Chondrocyte (in vitro differentiated cells): ENCODE results near the gene ASCL2. TPM values are rescaled to one million over a fixed set of nuclear protein-coding genes. Genes with fewer than 3 reads are reported as not detected.

ENCODE experiments used
- DNase-seq: peaks from one replicate; pipeline ENCODE4 v3.0.0; 2021; ENCODE audit warnings: mixed read lengths, low spot score
- H3K27ac Mint-ChIP-seq: one replicate; pipeline ENCODE4 v1.8.0; 2021; ENCODE audit warnings: mild to moderate bottlenecking, moderate library complexity, mixed read lengths; ENCODE audit not compliant: unreplicated experiment
- H3K27me3 Mint-ChIP-seq: 2 replicates; pipeline ENCODE4 v1.8.0; 2021; ENCODE audit warnings: low read depth, mixed read lengths
- H3K36me3 Mint-ChIP-seq: 2 replicates; pipeline ENCODE4 v1.8.0; 2021; ENCODE audit warnings: low read depth, mixed read lengths
- H3K4me1 Mint-ChIP-seq: 2 replicates; pipeline ENCODE4 v1.8.0; 2021; ENCODE audit warnings: low read depth, mild to moderate bottlenecking, mixed read lengths
- H3K4me3 Mint-ChIP-seq: one replicate; pipeline ENCODE4 v1.8.0; 2021; ENCODE audit warnings: mild to moderate bottlenecking, moderate library complexity, mixed read lengths; ENCODE audit not compliant: unreplicated experiment
- H3K9me3 Mint-ChIP-seq: 2 replicates; pipeline ENCODE4 v1.8.0; 2021; ENCODE audit warnings: low read depth, mixed read lengths
- CTCF ChIP-seq: fragments of 200-600 bp; sonication (generic); IDR thresholded peaks from 2 replicates; pipeline ENCODE4 v1.5.0; 2021; ENCODE audit warnings: antibody characterized with exemption, mild to moderate bottlenecking, moderate library complexity
- total RNA-seq: library from RNA; stranded (reverse); gene quantifications from 3 replicates; pipeline ENCODE4 v1.2.1, GENCODE V29; 2021

Gene ASCL2
- total RNA-seq, 1 donor from 2014 or later: not detected

DNA sequence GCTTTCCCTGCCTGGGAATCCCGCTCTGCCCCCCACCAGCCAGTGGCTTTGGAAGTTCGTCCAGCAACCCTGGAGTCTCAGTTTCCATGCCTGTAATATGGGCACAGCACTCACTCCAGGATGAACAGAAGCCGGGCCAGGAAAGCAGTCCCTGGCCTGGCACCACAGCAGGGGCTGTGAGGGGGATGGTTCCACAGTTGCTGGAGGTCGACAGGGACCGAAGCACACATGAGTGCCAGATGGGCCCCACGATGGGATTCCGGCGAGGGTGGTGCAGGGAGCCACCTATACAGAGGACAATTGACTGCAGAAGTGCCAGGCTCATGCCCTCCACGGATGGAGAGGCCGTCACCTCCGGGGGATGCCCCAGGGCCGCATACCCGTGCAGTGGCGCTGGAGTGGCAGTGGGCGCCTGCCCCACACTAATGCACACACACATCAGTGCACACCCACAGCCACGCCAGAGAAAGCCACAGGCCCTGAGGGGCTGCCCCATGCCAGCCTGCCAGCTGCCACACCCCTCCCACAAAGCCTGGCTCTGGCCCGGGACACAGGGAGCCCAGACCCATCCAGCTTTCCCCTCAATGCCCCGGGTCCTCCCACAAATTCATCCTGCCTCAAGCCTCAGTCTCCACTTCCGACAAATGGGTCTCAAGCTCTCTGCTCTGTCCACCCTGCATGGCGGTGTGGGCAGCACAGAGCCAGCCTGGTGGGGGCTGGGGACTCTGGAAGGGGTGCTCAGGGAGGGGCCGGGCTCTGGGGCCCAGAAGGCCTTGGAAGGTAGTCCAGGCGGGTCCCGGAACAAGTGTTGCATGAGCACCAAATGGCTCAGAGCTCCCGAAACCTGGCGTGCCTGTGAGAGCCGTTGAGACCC lies 9.7 kb downstream of the ASCL2 start:
- DNase-seq: peak; percentile 86
- no peaks in the 10 kb centered on the region for H3K36me3 Mint-ChIP-seq
- H3K9me3 Mint-ChIP-seq: no peaks in the 10 kb centered on the region
- peaks cover 25% of the 10 kb centered on the region for H3K27me3 Mint-ChIP-seq
- H3K4me1 Mint-ChIP-seq: no peaks in the 10 kb centered on the region
- no peak overlapping the region for H3K4me3 Mint-ChIP-seq
- H3K27ac Mint-ChIP-seq: no peak overlapping the region
- no peak for TF ChIP-seq CTCF

GRCh38 chr11:2259897-2260451 lies 10.4 kb downstream of the ASCL2 start:
- Mint-ChIP-seq H3K9me3 (peaks cover 4% of the 10 kb centered on the region), H3K36me3 (no peaks in the 10 kb centered on the region), H3K4me1 (no peaks in the 10 kb centered on the region), H3K4me3 (no peak overlapping the region), H3K27me3 (peaks cover 24% of the 10 kb centered on the region), H3K27ac (no peak overlapping the region)
- no peak for DNase-seq
- TF ChIP-seq CTCF: no peak

DNA sequence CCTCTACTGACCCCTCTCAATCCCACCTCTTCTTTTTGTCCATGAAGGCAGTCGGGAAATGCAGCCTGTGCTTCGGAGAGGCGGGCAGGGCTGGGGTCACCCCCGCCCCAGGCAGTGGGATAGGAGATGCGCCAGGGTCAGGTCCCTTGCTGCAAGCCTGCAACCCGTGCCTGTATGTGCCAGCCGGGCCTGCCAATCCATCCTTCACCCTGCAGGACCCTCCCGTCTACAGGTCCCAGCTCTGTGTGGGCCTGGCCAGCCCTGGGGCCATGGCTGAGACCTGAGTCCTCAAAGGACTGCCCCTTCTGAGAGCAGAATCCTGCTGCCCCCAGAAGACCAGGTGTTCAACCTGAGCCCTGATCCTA lies 10.9 kb downstream of the ASCL2 start:
- no peak for TF ChIP-seq CTCF
- peaks cover 26% of the 10 kb centered on the region for H3K27me3 Mint-ChIP-seq
- peaks cover 7% of the 10 kb centered on the region for H3K9me3 Mint-ChIP-seq
- H3K4me3 Mint-ChIP-seq: no peak overlapping the region
- no peak overlapping the region for H3K27ac Mint-ChIP-seq
- peak; percentile 90 for DNase-seq
- no peaks in the 10 kb centered on the region for H3K36me3 Mint-ChIP-seq
- no peaks in the 10 kb centered on the region for H3K4me1 Mint-ChIP-seq

DNA sequence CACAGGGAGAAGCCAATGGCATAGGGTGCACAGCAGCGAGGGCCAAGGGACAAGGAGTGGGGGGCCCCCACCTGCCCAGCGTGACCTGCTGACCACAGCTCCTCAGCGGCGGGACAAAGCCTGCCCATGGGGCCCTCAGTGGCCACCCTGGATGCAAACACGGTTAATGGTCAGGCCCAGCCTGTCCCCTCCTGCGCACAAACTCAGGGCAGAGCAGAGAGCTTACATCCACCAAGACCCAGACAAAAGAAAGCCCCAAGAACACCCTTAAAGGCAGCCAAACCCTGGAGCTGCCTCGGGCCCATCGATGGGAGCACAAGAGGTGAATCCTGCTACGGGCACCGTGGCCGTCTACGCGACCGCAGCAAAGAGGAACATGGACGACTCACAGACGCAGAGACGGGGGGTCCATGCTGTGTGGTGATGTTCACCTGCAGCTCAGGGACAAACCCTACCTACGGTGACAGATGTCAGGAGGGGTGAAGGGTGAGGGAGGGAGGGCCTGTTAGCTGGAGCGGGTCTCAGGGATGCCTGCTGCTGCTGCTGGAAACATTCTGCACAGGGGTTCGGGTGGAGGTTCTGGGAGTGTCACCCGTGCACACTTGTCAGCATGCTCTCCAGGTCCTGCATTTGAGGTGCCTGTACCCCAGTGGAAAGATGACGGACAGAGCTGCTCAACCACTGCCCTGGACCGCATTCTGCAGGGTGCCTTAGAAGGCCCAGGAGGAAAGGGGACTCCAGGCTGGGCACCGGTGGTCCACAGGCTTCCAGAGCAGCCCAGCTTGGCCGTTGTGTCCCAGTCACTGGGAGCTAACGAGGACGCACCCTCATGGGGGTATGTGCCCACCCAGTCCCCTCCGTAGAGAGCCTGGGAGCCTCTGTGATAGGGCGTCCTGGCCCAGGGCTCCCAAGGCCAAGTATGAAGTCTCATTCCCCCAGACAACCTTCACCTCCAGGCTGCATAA lies 11.6 kb downstream of the ASCL2 start:
- Mint-ChIP-seq H3K27me3 (peaks cover 24% of the 10 kb centered on the region), H3K4me1 (no peaks in the 10 kb centered on the region), H3K36me3 (no peaks in the 10 kb centered on the region), H3K27ac (no peak overlapping the region), H3K9me3 (peaks cover 9% of the 10 kb centered on the region), H3K4me3 (no peak overlapping the region)
- DNase-seq: no peak
- TF ChIP-seq CTCF: no peak
